ENCODE data around the gene CCDC88A. TPM values are rescaled to one million over a fixed set of nuclear protein-coding genes. Genes with fewer than 3 reads are reported as not detected.

Gene CCDC88A
- total RNA-seq, 2 experiments from 2014 or later: 109 to 110 TPM

GRCh38 chr2:55239656-55240222, 179.9 kb downstream of the CCDC88A start:
- no peak overlapping the region for H2AFZ ChIP-seq (ENCODE audit: low read length)
- ChIA-PET CTCF (ENCODE audit: unreplicated experiment) (no interaction called here), POLR2A (interaction anchor here (0.6 to 0.7 kb wide), 2 partner anchors 114 to 206 kb away, joined by 3 read pairs; no protein-coding TSS in a partner anchor)
- H3K4me2 ChIP-seq (ENCODE audit: low read length): no peak overlapping the region
- H3K9me2 ChIP-seq (ENCODE audit: insufficient read depth, low read length): no peaks in the 10 kb centered on the region
- H3K27ac ChIP-seq (ENCODE audit: low read depth, low read length, poor library complexity, severe bottlenecking): no peak overlapping the region
- H3K4me3 ChIP-seq (ENCODE audit: low read depth, low read length, poor library complexity, severe bottlenecking): no peak overlapping the region
- H3K79me2 ChIP-seq (ENCODE audit: insufficient read depth, low read depth, low read length): peaks cover 5% of the 10 kb centered on the region
- TF ChIP-seq EZH2phosphoT487 (IDR thresholded peaks at IDR 0.05; ENCODE audit: borderline replicate concordance, low read depth, low read length) (no peak), CTCF (conservative IDR thresholded peaks at IDR 0.05; ENCODE audit: low read length) (no peak)
- H4K20me1 ChIP-seq (ENCODE audit: insufficient read depth, low read length): peaks cover 9% of the 10 kb centered on the region; the same call in 1 of the 2 replicates
- peaks cover 11% of the 10 kb centered on the region for H3K4me1 ChIP-seq (ENCODE audit: insufficient read depth, low read length, poor library complexity, severe bottlenecking)
- no peaks in the 10 kb centered on the region for H3K9me3 ChIP-seq (ENCODE audit: low read length)
- intact Hi-C loops (cut with micrococcal nuclease; ENCODE audit: unreplicated experiment): no loop called here
- BruUV-seq (replicated peaks): no TSS peak
- peaks cover 92% of the 10 kb centered on the region for H3K36me3 ChIP-seq (ENCODE audit: insufficient read depth, low read length)
- DNase-seq (ENCODE audit: low spot score): no peak

Small RNA genes lying within 50 kb of the gene (small RNA-seq; reads per million reads assigned to genes)
- not detected for gene RF00019
- not detected for gene RNU6-221P
- not detected for gene RNU6-775P

Other genes with a start within 250 kb of the CCDC88A start
- 12.4 and 28.5 TPM in 2 replicates for gene CLHC1, start 187.6 kb downstream of the CCDC88A start, total RNA-seq (2014; rRNA removed; shearing (Covaris generic))
- gene CLHC1, start 187.6 kb downstream of the CCDC88A start, total RNA-seq (2022): 28.5 and 32.1 TPM in 2 replicates
- gene RPS27A, start 187.2 kb downstream of the CCDC88A start, total RNA-seq (2014; rRNA removed; shearing (Covaris generic)): 1,716 and 1,995 TPM in 2 replicates
- gene RPS27A, start 187.2 kb downstream of the CCDC88A start, total RNA-seq (2022): 1,406 and 1,456 TPM in 2 replicates
- gene MTIF2, start 150.6 kb downstream of the CCDC88A start, total RNA-seq (2014; rRNA removed; shearing (Covaris generic)): 33.5 and 41.4 TPM in 2 replicates
- 44.3 and 47.1 TPM in 2 replicates for gene MTIF2, start 150.6 kb downstream of the CCDC88A start, total RNA-seq (2022)
- 6.4 and 8.7 TPM in 2 replicates for gene CFAP36, start 99.9 kb upstream of the CCDC88A start, total RNA-seq (2014; rRNA removed; shearing (Covaris generic))
- gene CFAP36, start 99.9 kb upstream of the CCDC88A start, total RNA-seq (2022): 13.6 and 18.0 TPM in 2 replicates
- gene PPP4R3B, start 197.8 kb upstream of the CCDC88A start, total RNA-seq (2014; rRNA removed; shearing (Covaris generic)): 42.3 and 44.9 TPM in 2 replicates
- 68.4 and 70.2 TPM in 2 replicates for gene PPP4R3B, start 197.8 kb upstream of the CCDC88A start, total RNA-seq (2022)